SK-N-MC (cell line): ENCODE data around the gene HEG1.

ENCODE experiments used
- DNase-seq: peaks from one replicate; pipeline ENCODE4 v3.0.0-alpha.2; 2011; ENCODE audit warnings: low read depth, low spot score
- H3K27ac ChIP-seq: fragments of 200-600 bp; sonication (generic); 2 replicates; pipeline ENCODE4 v1.5.1; 2016; ENCODE audit warnings: mixed run types
- H3K36me3 ChIP-seq: fragments of 200-600 bp; sonication (generic); 2 replicates; pipeline ENCODE4 v1.6.1; 2017; ENCODE audit warnings: antibody characterized with exemption, low read length, mixed read lengths; ENCODE audit not compliant: insufficient read depth
- H3K4me3 ChIP-seq: fragments of 200-600 bp; sonication (generic); 2 replicates; pipeline ENCODE4 v1.5.1; 2016
- H3K9ac ChIP-seq: fragments of 200-600 bp; sonication (generic); 2 replicates; pipeline ENCODE4 v1.8.0; 2017; ENCODE audit warnings: mixed run types, mixed read lengths; ENCODE audit not compliant: insufficient read length
- H3K9me3 ChIP-seq: fragments of 200-600 bp; sonication (generic); 2 replicates; pipeline ENCODE4 v1.6.1; 2017; ENCODE audit warnings: low read depth, mild to moderate bottlenecking, antibody characterized with exemption, low read length, moderate library complexity, mixed read lengths
- EZH2 ChIP-seq: fragments of 200-600 bp; sonication (generic); IDR thresholded peaks from one replicate; pipeline ENCODE4 v1.6.1; 2017; ENCODE audit warnings: antibody characterized with exemption
- FOXP2 ChIP-seq: optimal IDR thresholded peaks from 2 replicates; pipeline ENCODE3; 2011; ENCODE audit warnings: mild to moderate bottlenecking, moderate library complexity; ENCODE audit not compliant: insufficient read depth; ENCODE audit errors: extremely low read length, control extremely low read depth
- POLR2AphosphoS5 ChIP-seq: IDR thresholded peaks from 2 replicates; pipeline ENCODE4 v1.6.1; 2012; ENCODE audit warnings: mild to moderate bottlenecking, low read depth, low read length, borderline replicate concordance

Gene HEG1

GRCh38 chr3:125003859-125004595 lies 51.8 kb downstream of the HEG1 start:
- H3K36me3 ChIP-seq, result no peaks in the 10 kb centered on the region

GRCh38 chr3:125003369-125003853 lies 52.4 kb downstream of the HEG1 start:
- Histone ChIP-seq H3K36me3 (no peaks in the 10 kb centered on the region), H3K27ac (no peak overlapping the region), H3K9me3 (no peaks in the 10 kb centered on the region), H3K9ac (no peak overlapping the region), H3K4me3 (no peak overlapping the region)
- no peak for DNase-seq
- no peak for TF ChIP-seq FOXP2

More at GRCh38 chr3:125003859-125004595, 51.8 kb downstream of the HEG1 start:
- TF ChIP-seq POLR2AphosphoS5 (no peak), EZH2 (no peak), FOXP2 (no peak)
- H3K27ac ChIP-seq, result no peak overlapping the region
- DNase-seq, result no peak
- H3K9ac ChIP-seq, result no peak overlapping the region
- no peak overlapping the region for H3K4me3 ChIP-seq
- H3K9me3 ChIP-seq, result no peaks in the 10 kb centered on the region

- Histone ChIP-seq H3K9me3 (no peaks in the 10 kb centered on the region), H3K36me3 (no peaks in the 10 kb centered on the region), H3K27ac (no peak overlapping the region), H3K4me3 (no peak overlapping the region), H3K9ac (no peak overlapping the region)
- no peak for DNase-seq
- TF ChIP-seq POLR2AphosphoS5 (no peak), FOXP2 (no peak), EZH2 (no peak)
Measured at GRCh38 chr3:125002414-125003368, 53.1 kb downstream of the HEG1 start.

GRCh38 chr3:125001557-125002413 lies 54.0 kb downstream of the HEG1 start:
- H3K36me3 ChIP-seq, result no peaks in the 10 kb centered on the region
- TF ChIP-seq EZH2, result no peak
- no peak for TF ChIP-seq FOXP2
- TF ChIP-seq POLR2AphosphoS5, result no peak
- H3K9me3 ChIP-seq, result no peaks in the 10 kb centered on the region
- H3K27ac ChIP-seq, result no peak overlapping the region
- no peak overlapping the region for H3K4me3 ChIP-seq
- no peak overlapping the region for H3K9ac ChIP-seq
- DNase-seq, result no peak

- TF ChIP-seq POLR2AphosphoS5 (no peak), EZH2 (no peak), FOXP2 (no peak)
Measured at GRCh38 chr3:125000661-125001060, 55.1 kb downstream of the HEG1 start.

GRCh38 chr3:124999897-125000435 lies 55.8 kb downstream of the HEG1 start:
- Histone ChIP-seq H3K4me3 (no peak overlapping the region), H3K9ac (no peak overlapping the region), H3K27ac (no peak overlapping the region), H3K36me3 (no peaks in the 10 kb centered on the region), H3K9me3 (no peaks in the 10 kb centered on the region)
- TF ChIP-seq EZH2 (no peak), POLR2AphosphoS5 (no peak), FOXP2 (no peak)
- DNase-seq, result no peak

More at GRCh38 chr3:125000661-125001060, 55.1 kb downstream of the HEG1 start:
- no peak overlapping the region for H3K9ac ChIP-seq
- no peaks in the 10 kb centered on the region for H3K36me3 ChIP-seq
- no peak overlapping the region for H3K4me3 ChIP-seq
- H3K27ac ChIP-seq, result no peak overlapping the region
- H3K9me3 ChIP-seq, result no peaks in the 10 kb centered on the region
- DNase-seq, result no peak

- no peaks in the 10 kb centered on the region for H3K36me3 ChIP-seq
- no peak for TF ChIP-seq EZH2
- no peak for TF ChIP-seq POLR2AphosphoS5
- TF ChIP-seq FOXP2, result no peak
- no peak for DNase-seq
- no peak overlapping the region for H3K9ac ChIP-seq
- no peak overlapping the region for H3K4me3 ChIP-seq
- no peaks in the 10 kb centered on the region for H3K9me3 ChIP-seq
- no peak overlapping the region for H3K27ac ChIP-seq
Measured at GRCh38 chr3:124999317-124999716, 56.5 kb downstream of the HEG1 start.

GRCh38 chr3:124998247-124998630 lies 57.6 kb downstream of the HEG1 start:
- no peak overlapping the region for H3K27ac ChIP-seq
- no peaks in the 10 kb centered on the region for H3K36me3 ChIP-seq
- TF ChIP-seq FOXP2 (no peak), EZH2 (no peak)
- H3K4me3 ChIP-seq, result no peak overlapping the region
- DNase-seq, result no peak
- H3K9ac ChIP-seq, result no peak overlapping the region
- H3K9me3 ChIP-seq, result no peaks in the 10 kb centered on the region
